ENCODE data around the gene GRIK4.

GRCh38 chr11:120587299-120587698 is 75.8 kb downstream of the GRIK4 start:
- no peak for TF ChIP-seq CTCF (conservative IDR thresholded peaks at IDR 0.05)
- no peak for TF ChIP-seq EZH2 (IDR thresholded peaks at IDR 0.05; ENCODE audit: low read depth)
